A549 (cell line): Measurements from ENCODE around the gene ASZ1.

Experiments
- CHD2 ChIP-seq: fragments of 150-350 bp; IDR thresholded peaks from 2 replicates; pipeline ENCODE4 v1.6.1; 2014; ENCODE audit warnings: low read length; ENCODE audit not compliant: partially characterized antibody
- EP300 ChIP-seq, 2 experiments: fragments of >200 bp; sonication (Bioruptor Twin); formaldehyde crosslinking; IDR thresholded peaks; 2 replicates in 1 of 2; 3 replicates in 1 of 2; pipeline ENCODE4 v1.6.1; 2016 to 2017
- HEYL ChIP-seq: fragments of 250-450 bp; sonication (Bioruptor Pico); IDR thresholded peaks from 2 replicates; pipeline ENCODE4 v1.8.0; 2021; ENCODE audit warnings: mild to moderate bottlenecking, moderate library complexity
- MAZ ChIP-seq: fragments of 150-350 bp; IDR thresholded peaks from 2 replicates; pipeline ENCODE4 v1.6.1; 2014; ENCODE audit warnings: antibody characterized with exemption, low read depth, low read length, borderline replicate concordance
- RAD21 ChIP-seq, 2 experiments: fragments of >200 bp in 1 of 2; sonication (Bioruptor Twin) in 1 of 2; formaldehyde crosslinking in 1 of 2; IDR thresholded peaks in 1 of 2; conservative IDR thresholded peaks in 1 of 2; 2 replicates in 1 of 2; 3 replicates in 1 of 2; pipeline ENCODE4 v1.6.1; 2012 to 2018; ENCODE audit warnings: inconsistent platforms in 1 of 2
- REST ChIP-seq: fragments of 200-600 bp; sonication (generic); IDR thresholded peaks from 2 replicates; pipeline ENCODE4 v1.6.1; 2016; ENCODE audit warnings: antibody characterized with exemption, mild to moderate bottlenecking, moderate library complexity
- RFX5 ChIP-seq: fragments of 450-650 bp; IDR thresholded peaks from 2 replicates; pipeline ENCODE4 v1.7.1; 2014; ENCODE audit warnings: antibody characterized with exemption, mild to moderate bottlenecking, moderate library complexity
- RNF2 ChIP-seq: fragments of 200-600 bp; sonication (generic); IDR thresholded peaks from 2 replicates; pipeline ENCODE4 v1.6.1; 2016; ENCODE audit warnings: low read depth, mild to moderate bottlenecking, antibody characterized with exemption, moderate library complexity, borderline replicate concordance
- SREBF2 ChIP-seq: fragments of 450-650 bp; IDR thresholded peaks from 2 replicates; pipeline ENCODE4 v1.6.1; 2014; ENCODE audit warnings: mild to moderate bottlenecking, moderate library complexity
- ZNF302 ChIP-seq: fragments of 250-450 bp; sonication (Bioruptor Pico); IDR thresholded peaks from 2 replicates; pipeline ENCODE4 v1.9.0; 2021; ENCODE audit warnings: inconsistent platforms, mild to moderate bottlenecking, moderate library complexity
- TF ChIP-seq, protein P1 (sequence below): IDR thresholded peaks from 2 replicates; pipeline ENCODE4 v1.6.1; 2012
- TF ChIP-seq, protein P2 (sequence below): fragments of >200 bp; sonication (Bioruptor Twin); formaldehyde crosslinking; IDR thresholded peaks from 3 replicates; pipeline ENCODE4 v1.5.1; 2016

DNA sequence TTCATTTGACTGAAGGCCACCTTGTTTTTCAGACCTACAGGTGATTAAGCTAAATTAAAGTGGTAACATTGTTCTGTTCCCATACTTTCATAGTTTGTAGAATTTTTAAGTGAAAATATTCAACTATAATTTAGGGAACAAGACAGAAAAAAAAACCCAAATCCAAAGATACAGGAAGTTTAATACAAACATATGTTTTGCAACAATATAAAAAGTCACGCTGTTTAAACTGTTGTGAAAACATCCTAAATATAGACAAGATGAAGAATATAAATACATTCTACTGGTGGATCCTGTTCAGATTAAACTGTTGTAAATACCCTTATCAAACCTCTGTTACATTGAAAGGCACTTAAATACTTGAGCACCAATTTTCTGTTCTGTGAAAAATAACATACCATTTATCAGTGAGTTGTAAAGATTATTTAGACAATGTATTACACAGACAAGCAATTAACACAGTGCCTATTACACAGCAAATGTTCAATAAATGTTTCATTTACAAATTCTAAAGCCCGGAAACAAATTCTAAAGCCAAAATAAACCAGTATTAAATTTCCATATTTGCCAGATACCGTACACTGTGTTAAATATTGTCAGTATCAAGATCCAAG is 14.2 kb downstream of the ASZ1 start:
- TF ChIP-seq ZNF302 (no peak), MAZ (no peak), RNF2 (no peak), RAD21 (conservative IDR thresholded peaks at IDR 0.05 in 1 of 2, IDR thresholded peaks at IDR 0.05 in 1 of 2) (no peak), CHD2 (no peak), REST (no peak), RFX5 (no peak), SREBF2 (no peak), HEYL (no peak), EP300 (IDR thresholded peaks at IDR 0.05) (no peak)
- TF ChIP-seq, protein P1, sequence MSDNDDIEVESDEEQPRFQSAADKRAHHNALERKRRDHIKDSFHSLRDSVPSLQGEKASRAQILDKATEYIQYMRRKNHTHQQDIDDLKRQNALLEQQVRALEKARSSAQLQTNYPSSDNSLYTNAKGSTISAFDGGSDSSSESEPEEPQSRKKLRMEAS, result no peak
- TF ChIP-seq, protein P2, sequence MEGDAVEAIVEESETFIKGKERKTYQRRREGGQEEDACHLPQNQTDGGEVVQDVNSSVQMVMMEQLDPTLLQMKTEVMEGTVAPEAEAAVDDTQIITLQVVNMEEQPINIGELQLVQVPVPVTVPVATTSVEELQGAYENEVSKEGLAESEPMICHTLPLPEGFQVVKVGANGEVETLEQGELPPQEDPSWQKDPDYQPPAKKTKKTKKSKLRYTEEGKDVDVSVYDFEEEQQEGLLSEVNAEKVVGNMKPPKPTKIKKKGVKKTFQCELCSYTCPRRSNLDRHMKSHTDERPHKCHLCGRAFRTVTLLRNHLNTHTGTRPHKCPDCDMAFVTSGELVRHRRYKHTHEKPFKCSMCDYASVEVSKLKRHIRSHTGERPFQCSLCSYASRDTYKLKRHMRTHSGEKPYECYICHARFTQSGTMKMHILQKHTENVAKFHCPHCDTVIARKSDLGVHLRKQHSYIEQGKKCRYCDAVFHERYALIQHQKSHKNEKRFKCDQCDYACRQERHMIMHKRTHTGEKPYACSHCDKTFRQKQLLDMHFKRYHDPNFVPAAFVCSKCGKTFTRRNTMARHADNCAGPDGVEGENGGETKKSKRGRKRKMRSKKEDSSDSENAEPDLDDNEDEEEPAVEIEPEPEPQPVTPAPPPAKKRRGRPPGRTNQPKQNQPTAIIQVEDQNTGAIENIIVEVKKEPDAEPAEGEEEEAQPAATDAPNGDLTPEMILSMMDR, result no peak
